ENCODE results near the gene LCLAT1.

- TF ChIP-seq CTCF (IDR thresholded peaks at IDR 0.05) (no peak), POLR2A (IDR thresholded peaks at IDR 0.05) (no peak)
These were observed 55.3 kb downstream of the LCLAT1 start for GRCh38 chr2:30502310-30502709.

All from esophagus squamous epithelium (tissue), 4 donors.